Measurements from ENCODE around the gene PCSK5.

PCSK5 gene

DNA sequence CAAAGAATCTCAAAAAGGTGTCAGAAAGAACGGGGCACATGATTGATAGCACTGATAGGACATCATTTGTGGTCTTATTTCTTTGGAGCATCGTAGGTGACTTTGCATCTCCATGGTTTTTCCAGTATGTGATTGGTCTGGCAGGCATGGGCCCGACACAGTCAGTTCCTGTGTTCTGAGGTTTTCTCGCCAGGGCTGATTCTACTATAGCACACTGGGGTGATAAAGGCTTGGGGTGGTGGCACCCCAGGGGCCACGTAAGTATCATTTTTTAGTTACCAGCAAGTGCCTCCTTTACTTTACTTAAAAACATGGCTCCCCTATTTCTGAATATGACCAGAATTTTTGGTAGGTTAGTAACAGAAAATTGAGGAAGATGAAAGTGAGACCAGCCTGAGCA is 301.0 kb downstream of the PCSK5 start:
- no peak for DNase-seq (ENCODE audit: low spot score)

DNA sequence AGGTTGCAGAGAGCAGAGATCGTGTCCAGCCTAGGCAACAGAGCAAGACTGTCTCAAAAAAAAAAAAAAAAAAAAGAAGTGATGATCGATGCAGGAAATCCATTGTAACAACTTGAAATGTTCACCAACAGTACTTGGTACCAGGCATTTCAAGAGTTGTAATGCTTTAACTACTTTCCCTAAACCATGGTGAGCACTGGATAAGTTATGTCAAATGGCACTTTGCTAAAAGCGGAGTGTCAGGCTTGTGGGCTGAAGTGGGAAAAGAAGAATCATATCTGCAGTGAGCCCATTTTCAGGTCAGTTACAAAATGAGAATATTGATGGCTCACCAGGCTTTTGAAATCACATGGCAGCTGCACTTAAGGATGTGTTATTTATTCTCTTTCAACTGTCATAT is 301.5 kb downstream of the PCSK5 start:
- no peak for DNase-seq (ENCODE audit: low spot score)

DNA sequence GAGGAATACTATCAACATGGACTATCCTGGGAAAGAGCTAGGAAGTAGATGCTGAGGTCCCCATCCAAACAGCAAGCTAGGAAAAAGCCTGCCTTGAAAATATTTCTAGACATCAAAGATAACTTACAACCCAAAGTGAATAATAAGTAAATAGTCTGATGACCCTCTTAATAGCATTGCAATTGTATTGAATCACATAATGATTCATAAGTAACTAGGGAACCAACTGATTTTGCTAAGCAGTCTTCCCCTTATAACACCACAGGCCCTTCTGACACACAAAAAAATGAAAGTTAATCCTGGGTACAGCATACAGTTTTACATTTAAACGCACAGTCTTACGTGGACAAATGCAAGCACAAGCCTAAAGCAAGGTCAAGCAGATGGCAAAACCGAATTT is 304.4 kb downstream of the PCSK5 start:
- DNase-seq (ENCODE audit: low spot score): no peak

DNA sequence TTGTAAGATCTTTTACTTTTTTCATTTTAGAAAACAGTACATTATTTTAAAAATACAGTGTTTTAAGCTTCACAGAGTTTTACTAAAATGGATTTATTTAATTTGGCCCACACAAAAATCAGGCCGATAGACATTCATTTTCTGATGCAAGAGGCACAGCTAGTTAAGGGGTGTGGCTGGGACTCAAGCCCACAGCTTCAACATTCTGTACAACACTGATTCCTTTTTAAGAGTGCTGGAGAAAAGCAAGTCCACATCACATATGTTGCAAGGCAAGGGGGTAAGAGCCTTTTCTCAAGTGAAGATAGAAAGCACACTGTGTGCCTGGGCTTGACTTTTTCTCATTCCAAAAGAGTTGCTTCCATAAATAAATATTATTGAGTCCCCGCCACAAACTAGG is 307.9 kb downstream of the PCSK5 start:
- no peak for DNase-seq (ENCODE audit: low spot score)

DNA sequence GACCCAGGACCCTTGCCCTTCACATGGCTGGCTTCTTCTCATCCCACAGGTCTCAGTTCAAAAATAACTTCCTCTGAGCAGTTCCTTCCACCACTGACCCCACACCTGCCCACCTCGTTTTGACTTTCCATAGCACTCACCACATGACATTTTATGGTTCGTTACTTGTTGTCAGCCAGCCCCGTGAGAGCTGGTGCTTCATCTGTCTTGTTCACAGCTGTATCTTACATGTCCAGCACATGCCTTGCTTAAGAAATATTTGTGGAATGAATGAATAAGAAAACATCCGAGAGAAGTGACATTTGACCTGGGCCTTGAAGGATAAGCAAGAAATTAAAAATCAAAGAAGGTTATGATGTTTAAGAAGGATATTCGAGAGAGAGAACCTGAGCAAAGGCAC is 309.8 kb downstream of the PCSK5 start:
- no peak for DNase-seq (ENCODE audit: low spot score)

DNA sequence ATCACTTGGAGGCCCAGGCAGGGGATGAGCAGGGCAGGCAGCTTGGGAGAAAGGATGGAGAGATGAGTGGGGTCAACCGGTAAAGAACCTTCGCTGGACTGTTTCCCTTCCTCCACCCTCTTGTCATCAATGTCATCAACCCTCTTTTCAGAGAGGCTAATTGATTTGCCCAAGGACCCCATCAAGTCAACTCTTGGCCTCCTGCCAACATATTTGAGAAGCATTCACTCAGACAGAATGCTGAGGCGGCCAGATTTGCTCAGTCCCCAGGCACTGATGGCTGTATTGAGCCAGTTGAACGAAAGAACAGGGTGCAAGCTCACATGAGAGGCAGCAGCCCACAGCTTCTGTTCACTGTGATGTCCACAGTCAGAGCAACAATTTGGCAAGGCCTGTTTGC is 310.3 kb downstream of the PCSK5 start:
- DNase-seq (ENCODE audit: low spot score): no peak

DNA sequence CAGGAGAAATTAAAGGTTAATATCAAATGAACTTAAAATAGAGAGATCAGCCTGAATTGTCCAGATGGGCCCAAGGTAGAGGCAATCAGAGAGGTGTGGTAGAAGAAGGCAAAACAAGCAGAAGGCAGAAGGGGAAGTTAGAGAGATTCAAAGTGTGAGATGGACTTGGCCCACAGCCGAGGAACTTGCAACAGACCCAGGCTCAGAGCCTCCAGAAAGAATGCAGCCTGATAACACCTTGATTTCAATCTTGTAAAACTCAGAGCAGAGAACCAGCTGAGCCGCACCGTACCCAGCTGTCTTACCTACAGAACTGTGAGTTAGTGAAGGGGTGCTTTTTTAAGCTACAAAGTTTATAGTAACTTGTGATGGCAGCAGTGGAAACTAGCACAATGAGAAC is 312.9 kb downstream of the PCSK5 start:
- no peak for DNase-seq (ENCODE audit: low spot score)

DNA sequence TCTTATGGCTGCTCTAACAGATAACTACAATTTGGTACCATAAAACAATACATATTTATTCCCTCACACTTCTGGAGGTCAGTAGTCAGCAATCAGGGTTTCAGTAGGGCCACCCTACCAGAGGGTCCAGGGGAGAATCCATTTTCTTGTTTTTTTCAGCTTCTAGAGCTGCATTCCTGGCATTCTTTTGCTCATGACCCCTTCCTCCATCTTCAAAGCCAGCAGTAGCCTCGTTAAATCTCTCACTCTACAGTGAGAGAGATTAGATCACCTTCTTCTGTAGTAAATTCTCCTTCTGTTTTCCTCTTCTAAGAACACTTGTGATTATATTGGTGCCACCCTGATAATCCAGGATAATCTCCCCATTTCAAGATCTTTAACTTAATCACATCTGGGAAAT is 316.3 kb downstream of the PCSK5 start:
- no peak for DNase-seq (ENCODE audit: low spot score)

DNA sequence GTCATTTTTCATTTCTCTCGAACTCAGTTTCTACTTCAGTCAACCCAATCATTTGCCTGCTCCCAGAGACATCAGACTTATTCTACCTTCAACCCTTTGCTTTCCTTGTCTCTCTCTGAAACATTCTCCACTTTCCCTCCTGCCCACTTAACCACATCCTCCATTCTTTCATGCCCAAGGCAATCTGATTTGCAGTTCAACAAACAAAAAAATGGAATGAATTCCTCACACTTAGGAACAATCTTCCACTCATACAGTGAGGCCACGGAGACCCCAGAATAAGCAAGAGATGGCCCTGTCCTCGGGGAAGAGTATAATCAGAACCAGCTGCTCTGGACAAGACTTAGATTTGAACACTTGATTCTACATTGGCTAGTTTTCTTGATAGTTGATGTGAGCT is 323.3 kb downstream of the PCSK5 start:
- DNase-seq (ENCODE audit: low spot score): no peak

DNA sequence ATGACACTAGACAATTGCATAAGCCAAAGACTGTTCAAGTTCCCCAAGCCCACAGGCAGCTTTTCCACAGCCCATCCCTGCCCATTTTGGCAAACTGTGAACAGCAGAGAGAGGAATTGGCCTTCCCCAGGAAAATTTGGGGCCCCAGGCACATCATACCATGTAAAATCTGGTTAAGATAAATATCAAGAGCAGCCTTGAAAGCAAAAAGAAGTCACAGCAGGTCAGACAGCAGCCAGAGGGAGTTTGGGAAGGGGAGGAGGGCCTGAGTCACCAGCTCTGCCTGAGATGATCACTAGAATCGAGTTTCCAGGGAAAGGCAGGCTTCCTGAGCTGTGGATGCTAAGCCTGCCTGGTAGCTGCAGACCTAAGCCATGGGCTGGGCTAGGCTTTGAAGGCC is 324.6 kb downstream of the PCSK5 start:
- DNase-seq (ENCODE audit: low spot score): no peak

DNA sequence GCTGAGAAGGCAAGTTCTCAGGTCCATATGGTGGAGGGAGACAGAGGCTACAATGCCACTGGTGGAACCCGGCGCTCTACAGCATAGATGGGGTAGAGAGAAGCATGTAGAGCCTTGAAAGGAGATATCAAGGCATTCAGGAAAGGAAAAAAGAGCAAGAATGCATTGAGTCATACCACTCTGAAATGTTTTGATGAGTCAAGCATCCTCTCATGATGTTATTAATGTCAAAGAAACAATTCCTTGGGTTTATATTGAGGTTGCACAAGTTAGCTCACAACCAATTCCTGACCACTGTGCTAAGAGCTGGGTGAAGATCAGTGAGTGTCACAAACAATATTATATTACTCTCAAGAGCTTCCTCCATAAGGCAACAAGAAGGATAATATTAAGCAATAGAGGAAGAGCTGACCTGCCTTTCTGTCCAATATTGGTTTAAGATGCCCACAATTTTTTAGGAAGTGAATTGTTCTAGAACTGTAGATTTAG is 325.7 kb downstream of the PCSK5 start:
- DNase-seq (ENCODE audit: low spot score): no peak

DNA sequence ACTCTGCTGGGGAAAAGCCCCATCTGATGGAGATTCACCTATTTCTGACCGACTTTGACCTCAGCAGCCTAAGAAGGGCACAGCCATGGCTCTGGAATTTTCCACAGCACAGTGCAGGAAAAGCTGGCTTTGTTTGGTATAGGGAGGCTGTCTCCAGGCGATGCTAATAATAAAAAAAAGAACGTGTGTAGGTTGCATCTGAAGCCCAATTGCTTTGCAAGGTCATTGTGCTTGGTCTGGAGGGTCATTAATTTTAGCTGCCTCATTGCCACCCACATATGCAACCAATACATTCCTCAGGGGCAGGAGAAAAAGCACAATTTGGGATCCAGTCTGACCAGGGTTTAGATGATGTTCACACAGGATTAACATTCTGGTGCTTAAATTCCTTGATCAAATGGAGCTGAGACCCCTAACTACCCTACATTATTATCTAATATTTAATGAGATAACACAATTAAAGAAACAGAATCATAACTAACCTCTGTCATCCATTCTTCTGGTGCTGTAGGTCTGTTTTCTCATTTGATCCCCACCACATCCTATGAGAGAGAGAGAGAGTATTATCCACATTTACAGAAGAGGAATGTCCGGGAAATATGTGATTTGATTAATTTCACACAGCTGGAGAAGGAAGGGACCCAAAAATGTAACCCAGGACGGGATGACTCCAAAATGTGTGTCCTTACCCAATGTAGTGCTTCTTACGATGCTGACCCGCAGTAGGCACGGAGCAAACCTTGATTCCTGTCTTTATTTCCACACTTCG is 327.8 kb downstream of the PCSK5 start:
- DNase-seq (ENCODE audit: low spot score): no peak

DNA sequence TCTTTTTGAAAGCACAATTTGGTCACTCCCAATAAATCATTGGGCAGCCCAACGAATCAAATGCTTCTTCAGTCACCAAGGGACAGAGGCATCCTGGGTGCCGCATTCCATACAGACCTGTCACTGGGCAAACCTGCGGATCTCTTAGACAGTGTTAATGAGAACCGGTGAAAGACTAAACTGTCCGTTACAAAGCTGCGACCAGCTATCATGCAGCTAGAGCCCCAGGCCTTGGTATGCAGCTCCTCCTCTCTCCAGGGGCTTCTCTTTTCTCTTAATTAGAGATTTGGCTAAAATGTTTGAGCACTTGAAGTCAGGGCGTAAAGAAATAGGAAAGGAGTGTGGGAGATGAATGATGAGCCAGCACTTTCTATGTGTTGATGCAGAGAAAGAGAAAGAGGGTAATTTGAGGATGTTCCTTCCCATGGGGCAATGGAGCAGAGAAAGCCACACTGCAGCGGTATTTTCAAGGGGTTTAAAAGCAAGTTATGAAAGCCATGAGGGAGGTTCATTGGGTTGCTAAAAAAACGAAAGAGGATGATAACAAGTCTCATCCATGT is 328.5 kb downstream of the PCSK5 start:
- DNase-seq (ENCODE audit: low spot score): no peak

DNA sequence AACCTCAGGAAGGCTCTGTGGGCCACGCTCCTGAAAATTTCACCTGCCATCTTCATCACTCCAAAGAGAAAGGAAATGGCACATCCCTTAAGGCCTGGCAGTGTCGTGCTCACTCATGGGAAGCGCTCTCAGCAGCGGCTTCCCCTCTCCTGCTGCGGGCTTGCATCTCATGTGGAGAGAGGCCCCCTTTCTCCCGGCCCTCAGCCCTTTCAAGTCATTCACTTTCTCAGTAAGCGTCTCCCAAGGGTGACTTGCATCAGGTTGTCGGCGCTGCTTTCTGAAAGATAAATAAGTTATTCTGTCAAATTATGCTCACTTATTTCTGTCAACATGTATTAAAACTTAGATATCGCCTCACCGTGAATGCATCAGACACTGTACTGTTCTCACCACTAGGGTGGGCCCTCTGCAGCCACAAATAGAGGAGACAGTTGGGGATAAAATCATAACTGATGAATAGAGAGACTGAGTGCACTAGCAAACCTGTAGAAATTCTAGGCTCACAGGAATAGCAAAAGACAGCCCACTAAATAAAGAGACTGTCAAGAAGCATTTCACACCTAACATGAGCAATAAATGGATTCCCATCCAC is 329.2 kb downstream of the PCSK5 start:
- no peak for DNase-seq (ENCODE audit: low spot score)

DNA sequence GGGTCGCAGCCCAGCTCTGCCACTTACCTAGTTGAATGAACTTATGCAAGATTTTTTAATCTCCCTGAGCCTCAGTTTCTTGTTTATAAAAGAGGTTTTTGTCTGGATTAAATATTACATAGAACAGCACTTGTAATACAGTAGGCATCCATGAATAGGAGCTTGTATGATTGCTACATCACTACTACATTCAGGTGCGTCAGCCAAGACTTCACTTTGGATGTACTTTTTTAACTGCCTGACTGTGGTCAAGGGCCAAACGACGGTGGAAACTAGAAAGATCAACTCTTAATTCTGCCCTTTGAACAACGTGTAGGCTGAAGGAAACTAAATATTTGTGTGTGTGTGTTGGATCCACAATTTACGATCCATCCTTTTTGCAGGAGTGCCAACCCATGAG is 330.9 kb downstream of the PCSK5 start:
- no peak for DNase-seq (ENCODE audit: low spot score)

DNA sequence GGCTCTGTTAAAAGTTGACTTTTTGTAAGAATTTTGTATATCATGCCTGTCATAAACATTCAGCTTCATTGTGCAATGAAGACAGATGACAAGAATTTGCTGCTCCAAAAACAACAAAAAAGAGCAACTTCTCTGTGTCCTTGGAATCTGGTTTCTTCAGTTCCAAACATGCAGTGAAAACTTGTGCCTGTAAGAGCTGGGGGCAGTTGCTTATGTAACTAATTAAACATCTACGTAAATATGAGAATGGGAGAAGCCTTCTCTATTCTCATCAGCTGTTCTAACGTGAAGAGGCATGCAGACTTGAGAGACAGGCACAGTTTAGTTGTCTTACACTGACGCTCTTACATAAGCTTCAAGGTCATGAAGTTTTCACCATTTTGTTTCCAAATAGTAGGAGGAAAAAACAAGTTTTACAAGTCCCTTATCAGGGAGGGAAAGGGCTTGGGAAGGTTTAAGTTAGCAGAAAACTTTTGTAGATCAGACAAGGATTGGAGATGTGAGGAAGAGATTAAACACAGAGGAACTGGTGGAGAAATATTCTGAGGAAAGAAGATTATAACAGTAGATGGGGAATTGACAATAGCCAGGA is 333.4 kb downstream of the PCSK5 start:
- DNase-seq (ENCODE audit: low spot score): no peak

DNA sequence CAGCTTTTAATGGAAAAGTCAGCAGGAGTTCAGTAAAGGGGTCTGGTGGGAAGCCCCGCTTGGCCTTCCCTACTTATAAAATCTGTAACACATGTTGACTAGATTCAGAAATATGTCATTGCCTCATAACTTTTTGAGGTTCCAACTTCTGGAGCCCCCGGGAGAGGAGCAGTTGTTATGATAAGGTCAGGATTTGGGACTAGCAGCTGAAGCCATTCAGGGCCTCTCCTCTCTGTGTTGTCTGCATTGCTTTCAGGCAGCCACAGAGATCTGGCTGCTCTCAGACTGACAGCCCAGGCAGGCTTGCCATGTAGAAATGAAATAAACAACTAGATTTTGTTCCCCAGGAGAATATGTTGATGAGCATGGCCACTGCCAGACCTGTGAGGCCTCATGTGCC is 336.7 kb downstream of the PCSK5 start:
- no peak for DNase-seq (ENCODE audit: low spot score)

DNA sequence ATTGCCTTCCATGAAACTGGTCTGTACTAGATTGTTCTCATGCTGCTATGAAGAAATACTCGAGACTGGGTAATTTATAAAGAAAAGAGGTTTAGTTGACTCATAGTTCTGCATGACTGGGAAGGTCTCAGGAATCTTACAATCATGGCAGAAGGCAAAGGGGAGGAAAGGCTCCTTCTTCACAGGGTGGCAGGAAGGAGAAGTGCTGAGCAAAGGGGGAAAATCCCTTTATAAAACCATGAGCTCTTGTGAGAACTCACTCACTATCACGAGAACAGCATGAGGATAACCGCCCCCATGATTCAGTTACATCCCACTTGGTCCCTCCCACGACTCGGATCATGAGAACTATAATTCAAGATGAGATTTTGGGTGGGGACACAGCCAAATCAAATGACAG is 340.5 kb downstream of the PCSK5 start:
- DNase-seq (ENCODE audit: low spot score): no peak

DNA sequence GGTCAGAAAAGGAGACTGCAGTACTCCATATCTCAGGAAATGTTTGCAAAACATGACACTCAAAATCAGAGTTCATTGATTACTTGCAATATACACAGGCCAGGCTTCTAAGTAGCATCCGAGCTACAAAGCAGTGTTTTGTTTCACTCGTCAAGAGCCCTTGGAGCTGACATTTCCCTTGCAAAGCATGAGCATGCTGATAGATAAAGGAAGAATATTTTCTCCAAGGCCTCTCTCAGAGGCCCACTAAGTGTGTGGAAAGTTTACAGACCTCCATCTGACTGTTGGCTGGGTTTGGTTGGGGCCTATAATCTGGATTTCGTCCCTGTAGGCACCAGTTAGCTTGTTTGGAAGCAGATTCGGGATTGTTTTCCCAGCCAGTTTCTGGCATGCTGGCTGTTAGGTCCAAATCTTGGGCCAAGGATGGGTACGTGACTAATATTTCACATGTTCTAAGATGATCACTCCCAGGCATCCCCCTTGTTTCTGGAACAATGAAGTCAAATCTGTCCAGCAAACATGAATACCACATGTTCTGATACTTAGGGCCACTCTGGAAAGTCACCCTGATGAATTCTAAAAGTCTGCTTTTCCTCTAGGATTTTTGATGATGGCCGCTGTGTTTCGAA is 342.5 kb downstream of the PCSK5 start:
- no peak for DNase-seq (ENCODE audit: low spot score)

DNA sequence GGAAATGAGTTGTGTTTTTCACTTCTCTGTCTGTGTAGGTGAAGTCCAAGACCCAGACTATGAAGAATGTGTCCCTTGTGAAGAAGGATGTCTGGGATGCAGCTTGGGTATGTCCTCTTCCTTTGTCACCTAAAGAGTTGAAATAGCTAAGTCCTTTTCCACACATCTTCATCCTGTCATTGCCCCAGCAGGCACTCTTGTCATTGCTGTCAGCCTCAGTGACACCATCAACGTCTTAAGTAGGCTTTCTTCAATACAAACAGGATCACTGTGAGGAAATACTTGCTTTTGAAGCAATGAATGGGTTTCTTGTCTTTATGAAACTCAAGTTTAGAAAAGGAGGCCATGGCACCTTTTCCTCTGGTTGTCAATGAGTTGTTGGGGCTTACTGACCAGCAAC is 350.1 kb downstream of the PCSK5 start:
- DNase-seq (ENCODE audit: low spot score): no peak

DNA sequence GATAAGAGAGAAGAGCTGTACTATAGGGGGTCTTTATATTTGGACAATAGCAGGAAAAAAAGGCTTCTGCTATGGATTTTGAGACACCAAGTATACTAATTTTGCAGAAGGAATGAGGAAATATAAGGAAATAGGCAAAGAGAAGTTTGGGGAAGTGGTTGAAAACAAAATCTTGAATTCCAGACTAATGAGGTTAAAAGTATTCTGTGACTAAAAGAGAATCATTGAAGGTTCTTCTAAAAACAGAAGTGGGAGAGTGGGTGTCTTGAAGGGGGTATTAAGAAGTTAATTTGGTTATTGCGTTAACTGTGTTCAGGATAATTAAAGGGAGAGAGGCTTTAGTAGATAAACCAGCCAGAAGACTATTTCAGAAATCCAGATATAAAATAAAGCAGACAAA is 355.0 kb downstream of the PCSK5 start:
- no peak for DNase-seq (ENCODE audit: low spot score)

DNA sequence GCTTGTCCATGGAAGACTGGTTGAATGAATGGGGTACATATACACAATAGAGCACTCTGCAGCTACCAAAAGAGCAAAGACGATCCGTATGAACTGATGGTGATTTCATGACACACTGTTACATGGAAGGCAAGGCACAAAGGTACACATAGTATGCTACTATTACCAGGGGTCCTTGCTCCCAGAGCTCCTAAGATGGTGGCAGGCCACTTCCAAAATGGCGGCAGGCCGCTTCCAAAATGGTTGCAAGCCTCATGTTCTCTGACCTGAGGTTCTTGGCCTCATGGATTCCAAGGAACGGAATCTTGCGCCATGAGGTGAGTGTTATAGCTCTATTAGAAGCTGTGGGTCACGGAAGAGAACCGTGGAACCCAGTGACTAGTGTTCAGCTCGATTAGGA is 356.2 kb downstream of the PCSK5 start:
- DNase-seq (ENCODE audit: low spot score): no peak

DNA sequence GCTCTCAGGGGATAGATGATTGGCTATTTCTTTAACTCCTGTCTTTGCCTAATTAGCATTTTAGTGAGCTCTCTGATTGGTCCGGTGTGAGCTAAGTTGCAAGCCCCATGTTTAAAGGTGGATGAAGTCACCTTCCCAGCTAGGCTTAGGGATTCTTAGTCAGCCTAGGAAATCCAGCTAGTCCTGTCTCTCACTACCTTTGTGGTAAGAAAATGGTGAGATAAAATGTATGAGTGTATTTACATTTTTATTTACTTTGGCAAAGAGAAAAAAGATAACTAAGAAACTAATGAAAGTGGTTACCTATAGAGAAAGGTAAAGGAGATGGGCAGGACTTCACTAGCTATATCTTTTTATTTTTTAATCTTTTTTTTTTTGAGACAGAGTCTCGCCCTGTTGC is 357.0 kb downstream of the PCSK5 start:
- no peak for DNase-seq (ENCODE audit: low spot score)

Data from cerebellar cortex (tissue), 1 donor.